Neural progenitor cell (in vitro differentiated cells): ENCODE data around the gene TMEM128.

Experiments
- EZH2 ChIP-seq: fragments of 200-600 bp; sonication (generic); IDR thresholded peaks from 2 replicates; pipeline ENCODE4 v1.6.1; 2017; ENCODE audit warnings: antibody characterized with exemption, mild to moderate bottlenecking, moderate library complexity
- EZH2phosphoT487 ChIP-seq: fragments of 200-600 bp; sonication (generic); IDR thresholded peaks from 2 replicates; pipeline ENCODE4 v1.6.1; 2017; ENCODE audit warnings: antibody characterized with exemption
- TF ChIP-seq, protein P1 (sequence below): fragments of 200-600 bp; sonication (generic); IDR thresholded peaks from 2 replicates; pipeline ENCODE4 v1.5.1; 2017; ENCODE audit warnings: antibody characterized with exemption, mild to moderate bottlenecking

- TF ChIP-seq, protein P1, sequence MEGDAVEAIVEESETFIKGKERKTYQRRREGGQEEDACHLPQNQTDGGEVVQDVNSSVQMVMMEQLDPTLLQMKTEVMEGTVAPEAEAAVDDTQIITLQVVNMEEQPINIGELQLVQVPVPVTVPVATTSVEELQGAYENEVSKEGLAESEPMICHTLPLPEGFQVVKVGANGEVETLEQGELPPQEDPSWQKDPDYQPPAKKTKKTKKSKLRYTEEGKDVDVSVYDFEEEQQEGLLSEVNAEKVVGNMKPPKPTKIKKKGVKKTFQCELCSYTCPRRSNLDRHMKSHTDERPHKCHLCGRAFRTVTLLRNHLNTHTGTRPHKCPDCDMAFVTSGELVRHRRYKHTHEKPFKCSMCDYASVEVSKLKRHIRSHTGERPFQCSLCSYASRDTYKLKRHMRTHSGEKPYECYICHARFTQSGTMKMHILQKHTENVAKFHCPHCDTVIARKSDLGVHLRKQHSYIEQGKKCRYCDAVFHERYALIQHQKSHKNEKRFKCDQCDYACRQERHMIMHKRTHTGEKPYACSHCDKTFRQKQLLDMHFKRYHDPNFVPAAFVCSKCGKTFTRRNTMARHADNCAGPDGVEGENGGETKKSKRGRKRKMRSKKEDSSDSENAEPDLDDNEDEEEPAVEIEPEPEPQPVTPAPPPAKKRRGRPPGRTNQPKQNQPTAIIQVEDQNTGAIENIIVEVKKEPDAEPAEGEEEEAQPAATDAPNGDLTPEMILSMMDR = no peak
- TF ChIP-seq EZH2phosphoT487 (no peak), EZH2 (no peak)
These were observed 44.2 kb downstream of the TMEM128 start for GRCh38 chr4:4203688-4204400.
